Brain microvascular endothelial cell (primary cell): Measurements from ENCODE around the gene AMY2A.
"Not testable (repeated sequence)": the region's sequence is repeated elsewhere in the genome, so short reads cannot be mapped to it uniquely, and the experiment has no call there.

Experiments
- DNase-seq: peaks from one replicate; pipeline ENCODE4 v3.0.0-alpha.2; 2020
- H3K27ac ChIP-seq: fragments of 250-450 bp; sonication (Bioruptor Pico); 2 replicates; pipeline ENCODE4 v1.5.1; 2020; ENCODE audit warnings: mild to moderate bottlenecking, moderate library complexity
- H3K27me3 ChIP-seq: fragments of 250-450 bp; sonication (Bioruptor Pico); replicated peaks from 2 replicates; pipeline ENCODE4 v1.5.1; 2020; ENCODE audit warnings: mild to moderate bottlenecking
- H3K36me3 ChIP-seq: fragments of 250-450 bp; sonication (Bioruptor Pico); replicated peaks from 2 replicates; pipeline ENCODE4 v1.5.1; 2020; ENCODE audit warnings: mild to moderate bottlenecking
- H3K4me3 ChIP-seq: 2 replicates; pipeline ENCODE4 v1.5.1; 2011; ENCODE audit warnings: low read depth, mild to moderate bottlenecking, control low read depth, low read length, moderate library complexity
- CTCF ChIP-seq: IDR thresholded peaks from 2 replicates; pipeline ENCODE4 v1.5.1; 2011; ENCODE audit warnings: low read depth, mild to moderate bottlenecking, moderate library complexity, low read length, control low read depth, inconsistent platforms; ENCODE audit errors: missing control alignments
- in situ Hi-C: cut with HindIII; loops from 2 replicates; pipeline ENCODE4 v1.10.0; 2017; ENCODE audit warnings: low sequenced_read_pairs, low pct_ligation_motif_present

AMY2A gene

GRCh38 chr1:103616994-103617477 is at the start of gene AMY2A:
AMY2A (plus strand) TSS chr1:103617427; CDS start chr1:103617441, 14 bp downstream.
- H3K4me3 ChIP-seq, DNase-seq, in situ Hi-C loops, H3K36me3 ChIP-seq, H3K27me3 ChIP-seq, H3K27ac ChIP-seq: not testable (repeated sequence)

DNA sequence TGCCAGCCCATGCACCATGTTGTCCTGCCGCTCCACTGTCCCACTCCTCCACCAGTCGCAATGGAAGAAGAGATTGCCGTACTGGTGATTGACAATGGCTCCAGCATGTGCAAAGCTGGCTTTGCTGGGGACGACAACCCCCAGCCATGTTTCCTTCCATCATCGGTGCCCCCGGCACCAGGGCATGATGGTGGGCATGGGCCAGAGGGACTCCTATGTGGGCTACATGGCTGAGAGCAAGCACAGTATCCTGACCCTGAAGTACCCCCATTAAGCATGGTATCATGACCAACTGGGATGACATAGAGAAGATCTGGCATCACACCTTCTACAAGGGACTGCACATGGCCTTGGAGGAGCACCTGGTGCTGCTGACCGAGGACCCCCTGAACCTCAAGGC is 47.7 kb upstream of the AMY2A start:
- Histone ChIP-seq H3K27ac (no peak overlapping the region), H3K4me3 (no peak overlapping the region), H3K27me3 (no peaks in the 10 kb centered on the region), H3K36me3 (no peaks in the 10 kb centered on the region)
- in situ Hi-C loops = no loop called here
- TF ChIP-seq CTCF = no peak
- no peak for DNase-seq

DNA sequence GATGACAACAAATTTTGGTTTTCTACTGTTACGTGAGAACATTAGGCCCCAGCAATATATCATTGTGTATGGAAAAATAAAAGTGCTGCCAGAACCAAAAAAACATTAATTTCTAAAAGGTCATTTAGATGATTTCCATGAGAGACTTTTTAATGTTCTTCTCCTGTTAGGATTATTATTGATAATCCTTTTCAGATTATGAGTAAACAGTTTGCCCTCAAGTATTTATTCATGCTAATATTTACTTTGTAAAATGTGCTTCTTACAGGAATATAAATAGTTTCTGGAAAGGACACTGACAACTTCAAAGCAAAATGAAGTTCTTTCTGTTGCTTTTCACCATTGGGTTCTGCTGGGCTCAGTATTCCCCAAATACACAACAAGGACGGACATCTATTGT is 45.9 kb upstream of the AMY2A start, which contains the start of gene AMY2B:
TSS of gene AMY2B (plus strand) at position 301 of the 400 bp plus-strand sequence. CDS start at position 315, 14 bp downstream.
- H3K36me3 ChIP-seq, H3K27me3 ChIP-seq, H3K4me3 ChIP-seq, H3K27ac ChIP-seq, DNase-seq, in situ Hi-C loops: not testable (repeated sequence)

GRCh38 chr1:103576065-103576464 is 41.2 kb upstream of the AMY2A start:
- Histone ChIP-seq H3K27ac (no peak overlapping the region), H3K27me3 (no peaks in the 10 kb centered on the region), H3K36me3 (no peaks in the 10 kb centered on the region), H3K4me3 (no peak overlapping the region)
- DNase-seq = no peak
- no peak for TF ChIP-seq CTCF
- in situ Hi-C loops = no loop called here

DNA sequence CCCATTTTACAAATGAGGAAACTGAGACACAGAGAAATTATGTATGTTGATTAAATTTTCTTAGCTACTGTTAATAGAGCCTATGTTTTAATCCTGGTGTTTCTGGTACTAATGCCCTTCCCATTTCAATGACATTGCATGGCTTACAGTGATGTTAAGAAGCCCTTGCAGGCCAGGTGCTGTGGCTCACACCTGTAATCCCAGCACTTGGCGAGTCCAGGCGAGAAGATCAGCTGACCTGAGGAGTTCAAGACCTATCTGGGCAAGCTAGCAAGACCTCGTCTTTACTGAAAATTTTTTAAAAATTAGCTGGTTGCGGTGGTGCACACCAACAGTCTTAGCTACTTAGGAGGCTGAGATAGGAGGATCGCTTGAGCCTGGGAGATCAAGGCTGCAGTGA is 40.4 kb upstream of the AMY2A start:
- H3K4me3 ChIP-seq, H3K36me3 ChIP-seq, DNase-seq, H3K27me3 ChIP-seq, in situ Hi-C loops, H3K27ac ChIP-seq: not testable (repeated sequence)

DNA sequence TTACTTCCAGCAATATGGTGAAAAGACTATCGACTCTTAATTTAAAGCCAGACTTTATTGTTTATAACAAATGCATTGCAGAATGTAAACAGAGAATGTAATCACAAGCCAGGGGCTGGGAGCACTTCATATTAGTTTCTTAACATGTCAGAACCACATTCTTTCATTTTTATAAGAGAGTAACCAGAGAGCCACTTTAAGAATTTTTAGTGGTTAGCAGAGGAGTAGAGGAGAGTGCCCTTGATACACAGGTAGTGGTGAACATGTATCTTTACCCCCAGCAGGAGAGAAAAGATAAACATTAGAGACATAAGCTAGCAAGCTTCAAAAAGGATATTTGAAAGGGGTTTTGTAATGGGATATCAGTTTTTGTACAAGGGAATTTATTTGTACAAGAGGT is 34.8 kb upstream of the AMY2A start:
- Histone ChIP-seq H3K27ac (no peak overlapping the region), H3K36me3 (no peaks in the 10 kb centered on the region), H3K4me3 (no peak overlapping the region), H3K27me3 (no peaks in the 10 kb centered on the region)
- no peak for DNase-seq
- in situ Hi-C loops = no loop called here
- no peak for TF ChIP-seq CTCF

DNA sequence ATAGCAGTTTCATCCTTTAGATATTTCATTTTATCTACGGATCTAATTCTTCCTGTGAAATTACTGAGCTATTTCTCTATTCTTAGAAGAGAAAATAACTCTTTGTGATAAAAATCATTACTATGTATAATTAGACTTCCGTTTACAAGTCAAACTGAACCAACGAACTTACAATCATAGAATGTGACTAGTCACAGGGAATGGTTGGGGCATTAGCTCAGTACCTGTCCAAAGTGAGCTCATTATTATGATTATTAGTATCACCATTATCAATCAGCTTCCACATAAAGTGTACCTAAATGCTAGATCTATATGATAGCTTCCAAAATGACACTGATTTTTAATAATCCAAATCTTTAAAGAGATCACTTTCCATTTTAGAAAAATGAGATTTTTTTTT is 33.3 kb upstream of the AMY2A start:
- DNase-seq = no peak
- Histone ChIP-seq H3K36me3 (no peaks in the 10 kb centered on the region), H3K27ac (no peak overlapping the region), H3K27me3 (no peaks in the 10 kb centered on the region), H3K4me3 (no peak overlapping the region)
- no peak for TF ChIP-seq CTCF
- in situ Hi-C loops = no loop called here
